GM12878 (cell line): ENCODE measurements around the gene GMDS. TPM values are rescaled to one million over a fixed set of nuclear protein-coding genes. Genes with fewer than 3 reads are reported as not detected.

Experiments
- ATAC-seq: fragments of 200-7000 bp; cut with Tn5 transposase; 3 replicates; pipeline ENCODE4 v1.9.1; 2020; ENCODE audit warnings: mild to moderate bottlenecking, moderate library complexity
- BruUV-seq: library from RNA; stranded (reverse); fragments of 400-500 nt; replicated peaks from 2 replicates; lab custom pipeline; 2021; lab: Mats Ljungman, UMichigan
- CTCF ChIA-PET: fragments of 300-600 bp; sonication (Branson Sonifier 250); formaldehyde crosslinking; extraction: SDS; loops from one replicate; lab custom pipeline; 2021; ENCODE audit warnings: inconsistent platforms; lab: Yijun Ruan, JAX
- POLR2A ChIA-PET: fragments of 350-600 bp; formaldehyde crosslinking; extraction: SDS; loops from one replicate; lab custom pipeline; 2021; ENCODE audit warnings: inconsistent platforms; lab: Charles Lee
- RAD21 ChIA-PET: fragments of 300-600 bp; sonication (Branson Sonifier 250); formaldehyde crosslinking; loops from one replicate; lab custom pipeline; 2023; ENCODE audit warnings: antibody characterized with exemption; ENCODE audit not compliant: unreplicated experiment; lab: Charles Lee
- SMC1A ChIA-PET: fragments of 300-600 bp; sonication (Branson Sonifier 250); formaldehyde crosslinking; loops from one replicate; lab custom pipeline; 2023; ENCODE audit not compliant: unreplicated experiment, uncharacterized antibody; lab: Charles Lee
- DNase-seq: peaks from one replicate; pipeline ENCODE4 v3.0.0-alpha.2; 2011; ENCODE audit warnings: low read depth, low spot score
- FAIRE-seq: peaks from 3 replicates; lab custom pipeline; 2011; peaks lifted over from hg19 to GRCh38; lab: Jason Lieb, UNC
- H2AFZ ChIP-seq: 2 replicates; pipeline ENCODE4 v1.6.0; 2011; ENCODE audit warnings: low read depth, low read length, control low read depth; ENCODE audit not compliant: control insufficient read depth
- H3K27ac ChIP-seq: 2 replicates; pipeline ENCODE4 v1.5.1; 2011; ENCODE audit warnings: control low read depth; ENCODE audit not compliant: control insufficient read depth, insufficient read depth
- H3K27me3 ChIP-seq, 2 experiments: replicated peaks in 1 of 2; 2 replicates each; pipeline versions ENCODE4 v1.6.0 to v1.6.1; 2011; ENCODE audit warnings: low read length in 1 of 2; ENCODE audit not compliant: control insufficient read depth in 2 of 2, insufficient read depth in 2 of 2
- H3K36me3 ChIP-seq, 2 experiments: 2 replicates each; pipeline ENCODE4 v1.5.1; 2011; ENCODE audit warnings: low read length in 1 of 2; ENCODE audit not compliant: control insufficient read depth in 2 of 2, insufficient read depth in 2 of 2
- H3K4me1 ChIP-seq: 2 replicates; pipeline ENCODE4 v1.6.1; 2011; ENCODE audit warnings: mild to moderate bottlenecking, low read length, moderate library complexity, mixed read lengths; ENCODE audit not compliant: control insufficient read depth, insufficient read depth
- H3K4me2 ChIP-seq: 2 replicates; pipeline ENCODE4 v1.6.0; 2011; ENCODE audit warnings: control low read depth; ENCODE audit not compliant: control insufficient read depth, insufficient read depth
- H3K4me3 ChIP-seq: fragments of 200-600 bp; sonication (generic); 2 replicates; pipeline ENCODE4 v1.5.1; 2016
- H3K79me2 ChIP-seq: 2 replicates; pipeline ENCODE4 v1.6.0; 2011; ENCODE audit warnings: low read length; ENCODE audit not compliant: control insufficient read depth, insufficient read depth
- H3K9ac ChIP-seq: 2 replicates; pipeline ENCODE4 v1.8.0; 2011; ENCODE audit warnings: low read length, control low read depth, mixed read lengths; ENCODE audit not compliant: control insufficient read depth, insufficient read depth
- H3K9me3 ChIP-seq: replicated peaks from 3 replicates; pipeline ENCODE4 v1.5.1; 2011; ENCODE audit warnings: mild to moderate bottlenecking, low read length; ENCODE audit not compliant: control insufficient read depth, insufficient read depth
- H4K20me1 ChIP-seq: 2 replicates; pipeline ENCODE4 v1.6.0; 2011; ENCODE audit not compliant: control insufficient read depth, insufficient read depth
- ATF2 ChIP-seq: IDR thresholded peaks from 2 replicates; pipeline ENCODE4 v1.6.1; 2012; ENCODE audit warnings: low read length, inconsistent platforms
- BACH1 ChIP-seq: fragments of 450-650 bp; IDR thresholded peaks from 2 replicates; pipeline ENCODE4 v1.6.1; 2017; ENCODE audit warnings: mild to moderate bottlenecking, borderline replicate concordance
- MAX ChIP-seq: IDR thresholded peaks from 2 replicates; pipeline ENCODE4 v1.6.1; 2012; ENCODE audit warnings: low read depth, low read length, improper control_type of control experiment
- NRF1 ChIP-seq: conservative IDR thresholded peaks from 2 replicates; pipeline ENCODE4 v1.6.1; 2011; ENCODE audit warnings: mild to moderate bottlenecking, low read depth, low read length, improper control_type of control experiment
- PRDM15 ChIP-seq: fragments of 450-650 bp; formaldehyde crosslinking; IDR thresholded peaks from 2 replicates; pipeline ENCODE4 v1.4.0; 2020; ENCODE audit warnings: mild to moderate bottlenecking, moderate library complexity
- RAD51 ChIP-seq: fragments of 450-650 bp; IDR thresholded peaks from 2 replicates; pipeline ENCODE4 v1.6.1; 2016; ENCODE audit warnings: moderate library complexity, mild to moderate bottlenecking, inconsistent platforms
- RELA ChIP-seq: fragments of 450-650 bp; IDR thresholded peaks from 2 replicates; pipeline ENCODE4 v1.8.0; 2014; ENCODE audit warnings: borderline replicate concordance; ENCODE audit not compliant: partially characterized antibody
- SMAD1 ChIP-seq: fragments of 450-650 bp; IDR thresholded peaks from 2 replicates; pipeline ENCODE4 v1.6.1; 2018; ENCODE audit warnings: mild to moderate bottlenecking, low read depth; ENCODE audit not compliant: partially characterized antibody
- TCF3 ChIP-seq: IDR thresholded peaks from 2 replicates; pipeline ENCODE4 v1.6.1; 2012; ENCODE audit warnings: low read depth, mild to moderate bottlenecking, low read length, borderline replicate concordance; ENCODE audit not compliant: insufficient read depth
- WGBS: methylation state at CpG from one replicate; pipeline ENCODE4 v1.1.6; 2016; ENCODE audit warnings: low lambda C conversion rate; ENCODE audit not compliant: insufficient replicate concordance, insufficient coverage; ENCODE audit errors: missing lambda C conversion rate; 5-methylcytosine and 5-hydroxymethylcytosine counted together
- in situ Hi-C: fragments of 300-500 bp; cut with MboI; formaldehyde crosslinking; loops from 9 replicates; pipeline ENCODE4 v1.14.3; 2018; ENCODE audit warnings: mixed read lengths
- intact Hi-C: fragments of 100-400 bp; cut with micrococcal nuclease; formaldehyde crosslinking; loops from one replicate; pipeline ENCODE4 v1.14.2; 2022; ENCODE audit not compliant: unreplicated experiment
- polyA plus RNA-seq, 11 experiments: library from polyadenylated mRNA; depleted of rRNA in 4 of 11; unstranded in 6 of 11; stranded (reverse) in 5 of 11; fragments of >200 nt; fragmentation: Nextera tagmentation in 4 of 11; fragmentation: Illumina TruSeq in 1 of 11; extraction: Ambion mirVana in 4 of 11; extraction: Trizol in 1 of 11; gene quantifications; 1 replicate in 1 of 11; 2 replicates in 10 of 11; pipeline versions ENCODE4 v1.2.1 to v1.2.3, GENCODE V29; 2011 to 2016; ENCODE audit warnings: inconsistent platforms in 2 of 11, missing spikeins in 2 of 11, low read depth in 1 of 11
- total RNA-seq, 4 experiments: library from RNA; depleted of rRNA in 3 of 4; stranded (reverse); fragments of >200 nt in 3 of 4; fragmentation: Illumina TruSeq in 1 of 4; extraction: Trizol in 1 of 4; gene quantifications; 2 replicates each; pipeline versions ENCODE4 v1.2.1 to v1.2.3, GENCODE V29; 2013 to 2021

GMDS gene
- total and polyA plus RNA-seq, 10 of the 15 experiments (the other 5 are each of a cell fraction or from before 2014, with no cell fraction given), result 0.61 to 53.8 (median 29.3) TPM

DNA sequence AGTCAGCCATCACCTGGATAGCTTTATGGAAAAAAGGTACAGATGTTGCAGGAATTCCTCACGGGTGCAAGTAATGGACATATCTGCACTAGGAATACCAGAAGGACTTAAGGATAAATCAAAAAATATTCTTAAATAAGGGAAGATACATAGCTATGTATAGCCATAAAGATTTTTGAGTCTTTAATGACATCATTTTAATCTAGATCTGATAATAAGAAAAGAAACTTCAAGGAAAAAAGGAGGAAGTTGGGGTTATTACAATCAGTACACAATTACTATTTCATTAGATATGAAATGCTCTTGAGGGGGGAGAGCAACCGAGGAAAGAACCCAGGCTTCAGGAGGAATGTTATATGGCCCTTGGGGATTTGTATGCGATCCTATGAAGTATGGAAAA is 525.5 kb downstream of the GMDS start (continued):
- TF ChIP-seq ATF2 (no peak), RAD51 (no peak), RELA (no peak), SMAD1 (no peak), TCF3 (no peak), NRF1 (no peak), BACH1 (no peak), PRDM15 (CRISPR knock-in tag) (no peak)

GRCh38 chr6:1716868-1717267 is 528.5 kb downstream of the GMDS start:
- ATAC-seq, result no peak
- H4K20me1 ChIP-seq, result no peaks in the 10 kb centered on the region
- no peaks in the 10 kb centered on the region for H3K79me2 ChIP-seq
- 98% methylated on average over 5 of the region's 5 CpGs for WGBS
- no peak overlapping the region for H3K4me3 ChIP-seq
- DNase-seq, result no peak
- in situ Hi-C loops (no loop called here), intact Hi-C loops (no loop called here)
- no peak for TF ChIP-seq MAX
- no peaks in the 10 kb centered on the region; a peak in 2 of 4 replicates for H3K36me3 ChIP-seq
- no peaks in the 10 kb centered on the region for H3K9me3 ChIP-seq
- no peaks in the 10 kb centered on the region for H3K4me1 ChIP-seq
- ChIA-PET RAD21 (no interaction called here), SMC1A (no interaction called here), CTCF (interaction anchor here (0.8 kb wide), 1 partner anchor 387 kb away, joined by 3 read pairs; no protein-coding TSS in a partner anchor), POLR2A (no interaction called here)
- no TSS peak for BruUV-seq
- H3K9ac ChIP-seq, result no peak overlapping the region
- no peak for FAIRE-seq
- no peak overlapping the region for H3K4me2 ChIP-seq
- no peak overlapping the region for H2AFZ ChIP-seq
- no peaks in the 10 kb centered on the region for H3K27me3 ChIP-seq
- H3K27ac ChIP-seq, result no peak overlapping the region
